ENCODE results near the gene EFNA1.
A peak's percentile ranks its signal among the peaks of the same experiment; 100 is the strongest.
"Not testable (repeated sequence)": the region's sequence is repeated elsewhere in the genome, so short reads cannot be mapped to it uniquely, and the experiment has no call there.

The EFNA1 gene

DNA sequence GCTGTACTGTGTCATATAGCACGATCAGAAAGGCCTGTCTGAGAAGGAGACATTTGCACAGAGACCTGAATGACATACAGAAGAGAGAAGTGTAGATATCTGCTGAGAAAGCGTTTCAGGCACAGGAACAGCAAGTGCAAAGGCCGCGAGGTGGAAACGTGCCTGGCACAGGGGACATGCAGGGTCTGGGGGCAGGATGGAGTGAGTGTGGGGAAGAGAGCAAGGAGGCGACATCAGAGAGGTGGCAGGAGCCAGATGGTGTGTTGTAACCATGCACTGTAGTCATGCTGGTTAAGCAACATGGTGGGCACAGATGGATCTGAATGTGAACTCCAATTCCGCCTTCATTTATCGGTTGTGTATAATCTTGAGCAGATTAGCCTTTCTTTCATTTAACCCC lies 32.5 kb downstream of the EFNA1 start:
- DNase-seq: no peak

GRCh38 chr1:155162631-155163030 lies 35.0 kb downstream of the EFNA1 start:
- DNase-seq: not testable (repeated sequence)

- not testable (repeated sequence) for DNase-seq
Observed at GRCh38 chr1:155163785-155164184, 36.1 kb downstream of the EFNA1 start.

DNA sequence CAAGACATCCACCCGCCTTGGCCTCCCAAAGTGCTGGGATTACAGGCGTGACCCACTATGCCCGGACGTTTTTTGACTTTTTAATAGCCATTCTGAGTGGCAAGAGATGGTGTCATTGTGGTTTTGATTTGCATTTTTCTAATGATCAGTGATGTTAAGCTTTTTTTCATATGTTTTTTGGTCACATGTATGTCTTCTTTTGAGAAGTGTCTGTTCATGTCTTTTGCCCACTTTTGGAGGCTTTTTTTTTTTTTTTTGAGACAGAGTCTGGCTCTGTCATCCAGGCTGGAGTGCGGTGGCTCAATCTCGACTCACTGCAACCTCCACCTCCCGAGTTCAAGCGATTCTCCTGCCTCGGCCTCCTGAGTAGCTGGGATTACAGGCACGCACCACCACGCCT lies 36.9 kb downstream of the EFNA1 start:
- DNase-seq: not testable (repeated sequence)

- DNase-seq: no peak
Observed at GRCh38 chr1:155166051-155166470, 38.4 kb downstream of the EFNA1 start.

DNA sequence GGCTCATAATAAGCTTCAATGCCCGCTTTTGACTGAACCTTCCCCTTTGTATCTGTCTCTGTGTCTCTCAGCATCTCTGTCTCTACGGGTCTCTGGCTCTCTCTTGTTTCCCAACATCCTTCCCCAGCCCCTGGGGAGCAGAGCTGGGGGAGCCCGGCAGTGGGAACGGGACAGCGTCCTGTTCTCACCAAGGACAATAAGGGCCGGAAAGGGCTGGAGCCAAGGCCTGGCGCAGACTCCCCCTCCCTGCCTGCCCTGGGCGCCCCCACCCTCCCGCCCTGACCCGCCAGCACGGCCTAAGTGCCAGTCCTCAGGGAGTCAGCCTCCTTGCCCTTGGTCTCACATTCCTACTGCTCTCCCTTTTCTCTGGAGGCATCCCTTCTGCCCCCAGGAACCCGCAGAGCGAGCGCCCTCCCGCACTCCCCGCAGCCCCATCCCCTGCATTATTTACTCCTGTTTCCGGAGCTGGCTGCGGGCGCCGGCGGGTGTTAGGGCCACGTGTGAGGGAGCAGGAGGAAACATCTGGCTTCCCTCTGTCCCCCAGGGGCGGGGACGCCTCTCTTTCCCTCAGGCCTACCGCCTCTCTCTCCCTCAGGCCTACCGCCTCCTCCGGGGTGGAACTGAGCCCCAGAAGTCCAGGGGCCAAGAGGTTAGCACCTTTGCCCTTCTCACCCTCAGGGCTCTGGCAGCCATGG lies 38.9 kb downstream of the EFNA1 start:
- no peak for DNase-seq

- DNase-seq: peak; percentile 65
Observed at GRCh38 chr1:155167166-155168104, 39.8 kb downstream of the EFNA1 start.

DNA sequence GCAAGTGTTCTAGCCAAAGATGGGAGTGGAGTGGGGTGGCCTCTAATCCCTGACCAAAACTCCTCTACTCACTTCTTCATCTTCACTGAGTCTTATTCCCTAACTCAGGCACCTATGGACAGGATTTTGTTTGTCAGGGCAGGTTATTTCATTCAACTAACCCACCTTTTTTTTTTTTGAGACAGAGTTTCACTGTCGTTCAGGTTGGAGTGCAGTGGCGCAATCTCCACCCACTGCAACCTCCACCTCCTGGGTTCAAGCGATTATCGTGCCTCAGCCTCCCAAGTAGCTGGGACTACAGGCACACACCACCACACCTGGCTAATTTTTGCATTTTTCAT lies 40.4 kb downstream of the EFNA1 start:
- DNase-seq: not testable (repeated sequence)

DNA sequence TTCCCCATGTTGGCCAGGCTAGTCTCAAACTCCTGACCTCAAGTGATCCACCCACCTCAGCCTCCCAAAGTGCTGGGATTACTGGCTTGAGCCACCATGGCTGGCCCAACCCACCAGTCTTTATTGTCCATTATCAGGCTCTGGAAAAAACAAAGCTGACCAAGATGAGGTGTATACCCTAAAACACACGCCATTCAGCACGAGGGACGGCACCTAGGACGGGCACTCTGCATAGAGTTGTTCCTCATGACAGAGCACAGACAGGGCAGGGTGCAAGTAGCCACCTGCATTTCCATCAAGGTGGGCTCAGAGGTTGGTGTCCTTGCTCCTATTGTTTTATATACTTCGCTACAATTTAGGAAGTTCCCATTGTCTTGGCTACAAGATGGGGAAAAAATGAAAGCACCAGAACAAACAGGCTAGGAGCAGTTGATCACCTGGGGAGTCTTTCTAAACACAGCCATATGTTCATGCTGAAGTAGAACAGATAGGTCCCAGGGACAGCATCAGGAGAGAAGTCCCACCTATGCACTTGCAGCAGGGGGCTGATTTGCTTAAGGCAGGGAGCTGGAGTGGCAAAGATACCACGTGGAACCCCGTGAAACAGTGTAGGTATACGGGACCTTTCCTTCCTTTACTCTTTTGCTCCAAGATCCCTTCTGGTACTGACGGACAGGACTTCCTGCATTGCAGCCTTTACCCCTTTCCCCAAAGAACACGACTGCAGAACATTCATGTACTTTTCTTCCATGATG lies 41.0 kb downstream of the EFNA1 start:
- DNase-seq: no peak

DNA sequence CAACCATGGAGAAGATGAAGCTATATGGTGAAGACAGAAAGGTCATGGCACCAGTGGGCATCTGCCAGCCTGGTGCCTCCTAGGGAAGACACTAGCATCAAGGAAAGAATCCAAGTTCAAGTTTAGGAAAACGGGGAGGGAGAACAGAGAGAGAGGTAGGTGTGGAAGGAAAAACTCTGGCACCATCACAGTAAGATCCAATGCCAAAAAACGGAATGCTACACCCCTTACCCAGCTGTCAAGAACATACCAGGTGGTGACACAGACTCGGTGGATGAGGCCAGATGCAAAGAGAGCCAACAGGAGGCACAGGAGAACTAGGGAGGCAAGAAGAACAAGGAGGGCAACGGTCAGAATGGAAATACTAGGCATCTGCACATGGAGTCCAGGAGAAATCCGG lies 41.9 kb downstream of the EFNA1 start:
- no peak for DNase-seq

GRCh38 chr1:155170101-155170785 lies 42.6 kb downstream of the EFNA1 start:
- DNase-seq: no peak

GRCh38 chr1:155170806-155171205 lies 43.1 kb downstream of the EFNA1 start:
- no peak for DNase-seq

- DNase-seq: no peak
Observed at GRCh38 chr1:155171836-155172731, 44.4 kb downstream of the EFNA1 start.

DNA sequence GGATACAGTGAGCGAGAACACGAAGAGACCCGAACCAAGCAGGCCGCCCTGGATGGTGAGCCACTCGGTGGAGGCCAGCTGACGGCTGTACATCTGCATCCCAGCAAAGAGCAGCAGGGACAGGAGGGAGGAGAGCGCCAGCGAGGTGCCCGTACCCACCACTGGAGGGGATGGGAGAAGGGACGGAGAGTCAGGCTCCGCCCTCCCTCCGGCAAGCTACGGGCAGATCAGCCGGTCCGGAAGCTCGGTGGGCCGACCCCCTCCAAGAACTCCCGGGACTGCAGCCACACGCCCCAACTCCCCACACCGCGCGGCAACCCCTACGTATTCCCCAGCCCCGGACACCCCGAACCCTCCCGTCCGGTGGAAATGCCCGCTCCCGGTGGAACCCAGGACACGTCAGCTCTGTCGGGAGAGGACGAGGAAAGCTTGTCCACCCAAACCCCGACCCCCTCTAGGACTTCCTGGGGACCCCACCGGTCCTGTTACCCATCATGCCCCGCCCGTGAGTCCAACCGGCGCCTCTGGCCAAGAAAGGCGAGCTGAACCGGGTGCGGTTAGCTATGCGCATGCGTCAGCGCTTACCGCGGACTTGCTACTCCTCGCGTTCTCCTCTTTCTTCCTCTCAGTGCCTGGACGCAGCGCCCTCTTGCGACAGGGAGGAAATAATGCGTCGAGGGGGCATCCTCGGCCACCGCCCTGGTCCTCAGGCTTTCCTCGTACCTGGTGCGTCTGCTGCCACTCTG lies 45.2 kb downstream of the EFNA1 start, which contains the start of gene KRTCAP2:
KRTCAP2 (minus strand) TSS at position 573 of the 746 bp plus-strand sequence; CDS start at position 493, 80 bp downstream.
- peak; percentile 93 for DNase-seq

- DNase-seq: no peak
Observed at GRCh38 chr1:155173478-155174323, 46.0 kb downstream of the EFNA1 start, which contains the start of gene TRIM46. TSS of gene TRIM46 (plus strand) at chr1:155173849. CDS start at chr1:155173967, 118 bp downstream.

DNA sequence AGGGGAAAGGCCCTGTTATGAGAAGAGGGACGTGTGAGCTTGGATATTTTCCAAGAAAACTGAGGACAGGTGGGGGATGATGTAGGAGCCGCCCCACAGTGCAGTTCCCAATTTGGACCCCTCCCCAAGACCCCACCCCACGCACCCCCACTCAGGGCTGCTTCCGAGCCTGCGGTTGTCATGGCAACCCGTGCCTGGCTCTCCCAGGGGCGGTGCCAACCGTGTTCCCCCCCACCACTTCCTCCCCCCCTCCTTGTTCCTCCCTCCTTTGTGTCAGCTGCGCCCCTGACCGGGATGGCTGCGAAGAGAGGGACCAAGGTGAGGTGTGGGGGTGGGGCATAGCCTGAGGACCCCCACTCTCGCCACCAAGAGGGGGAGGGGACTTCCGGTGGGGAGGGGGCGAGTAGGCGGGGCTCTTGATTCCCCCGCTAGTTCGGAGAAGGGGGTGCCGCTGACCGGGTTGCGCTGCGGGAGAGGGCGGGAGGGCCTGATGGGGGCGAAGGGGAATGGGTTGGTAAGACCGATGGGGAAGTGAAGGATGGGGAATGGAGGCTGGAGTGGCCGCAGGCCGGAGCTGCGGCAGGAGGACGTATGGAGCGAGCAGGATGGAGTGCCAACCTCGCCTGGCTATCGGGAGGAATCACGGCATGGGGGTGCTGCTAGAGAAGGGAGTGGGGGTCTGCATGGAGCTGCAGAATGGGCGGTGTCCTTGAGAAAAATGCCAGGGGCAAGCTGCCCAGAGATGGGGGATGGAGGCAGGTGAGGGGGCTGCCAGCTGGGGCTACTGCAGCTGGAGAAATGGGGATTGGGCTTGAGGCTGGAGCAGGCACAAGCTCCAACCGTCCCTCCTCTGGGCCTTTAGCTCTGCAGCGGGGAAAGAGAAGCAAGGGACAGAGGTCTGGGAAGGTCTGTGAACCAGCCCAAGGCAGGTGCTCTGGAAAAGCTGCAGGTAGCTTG lies 46.9 kb downstream of the EFNA1 start:
- DNase-seq: peak; percentile 32

DNA sequence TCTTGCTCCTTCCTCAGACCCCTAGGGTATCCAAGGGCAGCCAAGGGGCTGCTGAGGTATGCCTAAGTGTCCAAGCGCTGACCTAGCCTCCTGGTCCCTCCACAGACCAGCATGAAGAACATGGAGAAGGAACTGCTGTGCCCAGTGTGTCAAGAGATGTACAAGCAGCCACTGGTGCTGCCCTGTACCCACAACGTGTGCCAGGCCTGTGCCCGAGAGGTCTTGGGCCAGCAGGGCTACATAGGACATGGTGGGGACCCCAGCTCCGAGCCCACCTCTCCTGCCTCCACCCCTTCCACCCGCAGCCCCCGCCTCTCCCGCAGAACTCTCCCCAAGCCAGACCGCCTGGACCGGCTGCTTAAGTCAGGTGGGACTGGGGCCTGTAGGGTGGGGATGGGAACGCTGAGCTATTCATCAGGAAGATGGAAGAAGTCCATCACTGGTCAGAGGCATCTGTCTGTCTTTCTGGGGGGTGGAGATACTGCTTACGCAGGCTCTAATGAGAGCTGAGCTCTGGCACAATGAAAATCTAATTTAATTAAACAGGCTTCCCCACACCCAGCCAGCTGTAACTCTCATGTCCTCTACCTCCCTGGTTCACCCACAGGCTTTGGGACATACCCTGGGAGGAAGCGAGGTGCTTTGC lies 47.7 kb downstream of the EFNA1 start:
- no peak for DNase-seq

DNA sequence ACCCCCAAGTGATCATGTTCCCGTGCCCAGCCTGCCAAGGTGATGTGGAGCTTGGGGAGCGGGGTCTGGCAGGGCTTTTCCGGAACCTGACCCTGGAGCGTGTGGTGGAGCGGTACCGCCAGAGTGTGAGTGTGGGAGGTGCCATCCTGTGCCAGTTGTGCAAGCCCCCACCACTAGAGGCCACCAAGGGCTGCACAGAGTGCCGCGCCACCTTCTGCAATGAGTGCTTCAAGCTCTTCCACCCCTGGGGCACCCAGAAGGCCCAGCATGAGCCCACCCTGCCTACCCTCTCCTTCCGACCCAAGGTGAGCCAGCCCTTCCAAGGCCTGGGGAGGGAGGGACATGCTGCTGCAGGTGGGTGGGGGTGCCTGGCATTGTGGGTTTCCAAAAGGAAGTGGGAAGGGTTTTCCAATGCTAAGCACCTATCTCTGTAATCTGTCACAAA lies 48.3 kb downstream of the EFNA1 start:
- peak; percentile 40 for DNase-seq
